HG03460 (cell line): ENCODE results near the gene PLCH2.
"Not testable (repeated sequence)": the region's sequence is repeated elsewhere in the genome, so short reads cannot be mapped to it uniquely, and the experiment has no call there.

Experiments used
- ATAC-seq: cut with Tn5 transposase; IDR thresholded peaks from one replicate; pipeline ENCODE4 v1.9.1; 2021; ENCODE audit not compliant: unreplicated experiment

Gene PLCH2

GRCh38 chr1:2442661-2443060 lies 33.4 kb upstream of the PLCH2 start:
- no peak for ATAC-seq

- ATAC-seq, result no peak
Observed at GRCh38 chr1:2443277-2444137, 32.6 kb upstream of the PLCH2 start.

GRCh38 chr1:2444138-2444591 lies 31.9 kb upstream of the PLCH2 start:
- ATAC-seq, result no peak

GRCh38 chr1:2445162-2445822 lies 30.8 kb upstream of the PLCH2 start:
- no peak for ATAC-seq

GRCh38 chr1:2445823-2446215 lies 30.3 kb upstream of the PLCH2 start:
- no peak for ATAC-seq

GRCh38 chr1:2446394-2446793 lies 29.7 kb upstream of the PLCH2 start:
- ATAC-seq, result no peak

GRCh38 chr1:2446861-2447260 lies 29.2 kb upstream of the PLCH2 start:
- no peak for ATAC-seq

GRCh38 chr1:2447276-2448097 lies 28.6 kb upstream of the PLCH2 start:
- no peak for ATAC-seq

GRCh38 chr1:2448098-2448445 lies 28.0 kb upstream of the PLCH2 start:
- no peak for ATAC-seq

GRCh38 chr1:2449636-2450454 lies 26.2 kb upstream of the PLCH2 start:
- ATAC-seq, result no peak

GRCh38 chr1:2451741-2452140 lies 24.3 kb upstream of the PLCH2 start:
- ATAC-seq, result no peak

- no peak for ATAC-seq
Observed at GRCh38 chr1:2452201-2452931, 23.7 kb upstream of the PLCH2 start.

- no peak for ATAC-seq
Observed at GRCh38 chr1:2452932-2453315, 23.2 kb upstream of the PLCH2 start.

- no peak for ATAC-seq
Observed at GRCh38 chr1:2454227-2454626, 21.9 kb upstream of the PLCH2 start.

- ATAC-seq, result no peak
Observed at GRCh38 chr1:2455757-2456156, 20.3 kb upstream of the PLCH2 start.

GRCh38 chr1:2457444-2457843 lies 18.6 kb upstream of the PLCH2 start:
- no peak for ATAC-seq

GRCh38 chr1:2458687-2459086 lies 17.4 kb upstream of the PLCH2 start:
- ATAC-seq, result no peak

GRCh38 chr1:2459102-2459753 lies 16.9 kb upstream of the PLCH2 start:
- ATAC-seq, result not testable (repeated sequence)

- ATAC-seq, result no peak
Observed at GRCh38 chr1:2459757-2460156, 16.3 kb upstream of the PLCH2 start.

GRCh38 chr1:2460203-2460602 lies 15.9 kb upstream of the PLCH2 start:
- ATAC-seq, result no peak
